ENCODE measurements around the gene EFHD1.
"Not testable (repeated sequence)": the region's sequence is repeated elsewhere in the genome, so short reads cannot be mapped to it uniquely, and the experiment has no call there.

Gene EFHD1

DNA sequence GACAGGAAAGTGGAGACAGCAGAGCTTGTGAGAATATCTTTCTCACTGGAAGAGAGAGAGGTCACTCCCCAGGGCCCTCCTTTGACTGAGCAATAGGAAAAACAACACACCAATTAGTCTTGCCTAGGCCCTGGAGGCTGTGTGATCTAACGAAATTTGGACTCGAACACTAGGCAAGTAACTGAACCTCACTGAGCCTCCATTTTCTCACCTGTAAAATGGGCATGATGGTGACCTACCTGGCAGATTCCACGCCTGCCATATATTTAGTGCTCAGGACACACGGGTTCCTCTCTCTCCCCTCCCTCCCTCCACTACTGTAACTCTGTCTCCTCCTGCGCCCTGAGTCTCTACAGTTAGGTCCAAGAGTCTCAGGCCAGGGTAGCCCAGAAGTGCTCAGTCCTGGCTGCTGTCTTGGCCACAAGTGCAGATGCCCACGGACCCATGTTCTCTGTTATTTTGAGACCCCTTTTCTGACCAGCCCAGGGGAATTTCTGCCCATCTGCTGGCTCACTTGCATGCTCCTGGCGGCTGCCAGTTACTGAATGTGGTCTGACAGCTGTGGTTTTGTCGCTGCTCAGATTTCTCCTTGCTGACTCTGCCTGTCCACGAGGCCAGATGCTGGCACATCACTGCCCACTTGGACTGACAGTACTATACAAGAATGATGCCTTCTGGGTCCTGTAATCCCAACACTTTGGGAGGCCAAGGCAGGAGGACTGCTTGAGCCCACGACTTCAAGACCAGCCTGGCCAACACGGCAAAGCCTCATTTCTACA, 54.2 kb downstream of the EFHD1 start:
- H3K27ac ChIP-seq: no peak overlapping the region
- in situ Hi-C loops (cut with HindIII; ENCODE audit: low pct_ligation_motif_present, low sequenced_read_pairs): no loop called here
- H3K36me3 ChIP-seq (replicated peaks): no peaks in the 10 kb centered on the region
- H3K27me3 ChIP-seq (replicated peaks): no peaks in the 10 kb centered on the region
- DNase-seq: no peak
- TF ChIP-seq, protein P1, sequence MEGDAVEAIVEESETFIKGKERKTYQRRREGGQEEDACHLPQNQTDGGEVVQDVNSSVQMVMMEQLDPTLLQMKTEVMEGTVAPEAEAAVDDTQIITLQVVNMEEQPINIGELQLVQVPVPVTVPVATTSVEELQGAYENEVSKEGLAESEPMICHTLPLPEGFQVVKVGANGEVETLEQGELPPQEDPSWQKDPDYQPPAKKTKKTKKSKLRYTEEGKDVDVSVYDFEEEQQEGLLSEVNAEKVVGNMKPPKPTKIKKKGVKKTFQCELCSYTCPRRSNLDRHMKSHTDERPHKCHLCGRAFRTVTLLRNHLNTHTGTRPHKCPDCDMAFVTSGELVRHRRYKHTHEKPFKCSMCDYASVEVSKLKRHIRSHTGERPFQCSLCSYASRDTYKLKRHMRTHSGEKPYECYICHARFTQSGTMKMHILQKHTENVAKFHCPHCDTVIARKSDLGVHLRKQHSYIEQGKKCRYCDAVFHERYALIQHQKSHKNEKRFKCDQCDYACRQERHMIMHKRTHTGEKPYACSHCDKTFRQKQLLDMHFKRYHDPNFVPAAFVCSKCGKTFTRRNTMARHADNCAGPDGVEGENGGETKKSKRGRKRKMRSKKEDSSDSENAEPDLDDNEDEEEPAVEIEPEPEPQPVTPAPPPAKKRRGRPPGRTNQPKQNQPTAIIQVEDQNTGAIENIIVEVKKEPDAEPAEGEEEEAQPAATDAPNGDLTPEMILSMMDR (IDR thresholded peaks at IDR 0.05; ENCODE audit: low read depth, low read length, missing control alignments): no peak
- H3K4me3 ChIP-seq (ENCODE audit: low read depth, low read length): no peak overlapping the region

DNA sequence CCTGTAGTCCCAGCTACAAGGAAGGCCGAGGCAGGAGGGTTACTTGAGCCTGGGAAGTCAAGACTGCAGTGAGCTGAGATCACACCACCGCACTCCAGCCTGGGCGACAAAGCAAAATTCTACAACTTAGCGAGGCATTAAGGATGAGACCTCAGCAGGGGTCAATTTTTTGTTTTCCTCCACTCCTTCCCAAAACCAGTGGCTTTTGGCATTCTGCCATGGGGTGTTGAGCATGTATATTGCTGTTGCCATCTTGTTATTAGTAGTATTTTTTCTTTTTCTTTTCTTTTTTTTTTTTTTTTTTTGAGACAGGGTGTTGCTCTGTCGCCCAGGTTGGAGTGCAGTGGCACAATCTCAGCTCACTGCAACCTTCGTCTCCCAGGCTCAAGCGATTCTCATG, 54.8 kb downstream of the EFHD1 start:
- no peak for DNase-seq
- H3K27ac ChIP-seq: no peak overlapping the region
- in situ Hi-C loops (cut with HindIII; ENCODE audit: low pct_ligation_motif_present, low sequenced_read_pairs): no loop called here
- no peaks in the 10 kb centered on the region for H3K27me3 ChIP-seq (replicated peaks)
- no peak overlapping the region for H3K4me3 ChIP-seq (ENCODE audit: low read depth, low read length)
- no peaks in the 10 kb centered on the region for H3K36me3 ChIP-seq (replicated peaks)
- TF ChIP-seq, protein P1 (IDR thresholded peaks at IDR 0.05; ENCODE audit: low read depth, low read length, missing control alignments): no peak

DNA sequence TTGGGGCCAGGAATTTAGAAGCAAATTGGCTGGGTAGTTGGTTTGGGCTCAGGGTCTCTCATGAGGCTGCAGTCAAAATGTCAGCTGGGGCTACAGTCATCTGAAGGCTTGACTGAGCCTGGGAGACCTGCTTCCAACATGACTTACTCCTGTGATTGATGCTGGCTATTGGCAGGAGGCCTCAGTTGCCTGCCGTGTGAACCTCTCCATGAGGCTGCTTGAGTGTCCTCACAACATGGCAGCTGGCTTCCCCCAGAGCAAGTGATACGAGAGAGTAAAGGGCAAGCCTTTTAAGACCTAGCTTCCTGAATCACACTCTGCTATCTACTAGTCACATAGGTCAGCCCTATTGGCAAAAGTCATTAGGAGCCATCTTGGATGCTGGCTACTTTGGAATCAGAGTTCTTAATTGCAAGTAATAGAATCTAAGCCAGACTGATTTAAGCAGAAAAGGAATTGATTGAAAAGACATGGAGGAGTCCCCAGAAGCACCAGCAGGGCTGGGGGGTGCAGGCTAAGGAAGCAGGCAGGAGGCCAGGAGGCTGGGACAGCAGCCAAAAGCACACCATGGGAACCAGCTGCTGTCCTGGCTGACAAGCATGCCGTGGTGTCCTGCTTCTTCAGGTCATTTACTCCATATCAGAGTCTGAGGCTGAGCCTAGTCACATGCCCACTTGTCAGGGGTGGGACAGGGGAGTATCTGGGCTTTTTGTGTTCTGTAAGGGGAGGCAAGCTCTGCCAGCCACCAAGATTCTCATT, 55.9 kb downstream of the EFHD1 start:
- no peaks in the 10 kb centered on the region for H3K36me3 ChIP-seq (replicated peaks)
- TF ChIP-seq, protein P1 (IDR thresholded peaks at IDR 0.05; ENCODE audit: low read depth, low read length, missing control alignments): no peak
- peak; percentile 48 for DNase-seq
- H3K27ac ChIP-seq: no peak overlapping the region
- no peak overlapping the region for H3K4me3 ChIP-seq (ENCODE audit: low read depth, low read length)
- H3K27me3 ChIP-seq (replicated peaks): no peaks in the 10 kb centered on the region
- in situ Hi-C loops (cut with HindIII; ENCODE audit: low pct_ligation_motif_present, low sequenced_read_pairs): no loop called here

DNA sequence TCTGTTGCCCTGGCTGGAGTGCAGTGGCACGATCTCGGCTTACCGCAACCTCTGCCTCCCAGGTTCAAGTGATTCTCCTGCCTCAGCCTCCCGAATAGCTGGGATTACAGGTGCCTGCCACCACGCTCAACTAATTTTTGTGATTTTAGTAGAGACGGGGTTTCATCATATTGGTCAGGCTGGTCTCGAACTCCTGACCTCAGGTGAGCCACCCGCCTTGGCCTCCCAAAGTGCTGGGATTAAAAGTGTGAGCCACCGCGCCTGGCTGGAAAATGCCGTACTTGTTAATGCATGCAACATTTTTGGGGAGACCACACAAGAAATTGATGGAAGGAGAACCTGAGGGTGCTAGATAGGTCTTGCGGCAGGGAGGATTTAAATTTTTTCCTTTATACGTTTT, 57.7 kb downstream of the EFHD1 start:
- H3K27me3 ChIP-seq (replicated peaks); in situ Hi-C loops (cut with HindIII; ENCODE audit: low pct_ligation_motif_present, low sequenced_read_pairs); H3K4me3 ChIP-seq (ENCODE audit: low read depth, low read length); DNase-seq; H3K27ac ChIP-seq; H3K36me3 ChIP-seq (replicated peaks): not testable (repeated sequence)

DNA sequence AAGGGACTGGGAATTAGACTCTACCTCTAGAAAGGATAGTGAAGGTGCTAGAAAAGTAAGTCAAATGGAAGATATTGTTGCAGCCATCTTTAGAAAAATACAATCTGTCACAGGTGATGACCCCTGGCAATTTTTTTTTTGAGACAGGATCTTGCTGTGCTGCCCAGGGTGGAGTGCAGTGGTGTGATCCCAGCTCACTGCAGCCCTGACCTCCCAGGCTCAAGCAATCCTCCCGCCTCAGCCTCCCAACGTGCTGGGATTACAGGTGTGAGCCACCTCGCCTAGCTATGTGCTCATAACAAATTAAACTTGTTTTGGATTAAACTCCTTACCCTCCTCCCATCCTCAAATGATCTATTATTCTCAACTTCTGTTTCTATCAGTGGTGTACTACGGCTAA, 59.9 kb downstream of the EFHD1 start:
- DNase-seq: no peak
- H3K4me3 ChIP-seq (ENCODE audit: low read depth, low read length): no peak overlapping the region
- H3K36me3 ChIP-seq (replicated peaks): no peaks in the 10 kb centered on the region
- no peak overlapping the region for H3K27ac ChIP-seq
- in situ Hi-C loops (cut with HindIII; ENCODE audit: low pct_ligation_motif_present, low sequenced_read_pairs): no loop called here
- H3K27me3 ChIP-seq (replicated peaks): no peaks in the 10 kb centered on the region
- TF ChIP-seq, protein P1 (IDR thresholded peaks at IDR 0.05; ENCODE audit: low read depth, low read length, missing control alignments): no peak

DNA sequence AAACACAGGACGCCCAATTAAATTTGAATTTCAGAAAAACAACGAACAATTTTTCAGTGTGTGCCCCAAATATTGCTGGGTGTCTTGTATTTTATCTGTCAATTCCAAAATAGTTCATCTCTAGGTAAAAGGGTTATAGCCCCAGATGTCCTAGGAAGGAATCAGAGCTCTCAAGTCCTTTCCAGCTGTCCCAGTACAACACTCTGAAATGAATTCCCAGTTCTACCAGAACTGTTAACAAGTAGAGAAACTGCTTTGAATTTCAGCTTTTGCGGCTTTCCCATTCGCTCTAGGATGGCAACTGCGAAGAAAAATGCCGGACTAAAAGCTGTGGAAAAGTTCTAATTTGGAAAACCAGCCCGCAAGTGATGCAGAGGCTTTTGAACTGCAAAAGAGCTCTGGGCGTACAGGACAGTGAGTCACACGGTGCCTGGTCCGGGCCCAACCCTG, 63.2 kb downstream of the EFHD1 start:
- peak overlapping the region; percentile 98 for H3K4me3 ChIP-seq (ENCODE audit: low read depth, low read length)
- in situ Hi-C loops (cut with HindIII; ENCODE audit: low pct_ligation_motif_present, low sequenced_read_pairs): no loop called here
- H3K36me3 ChIP-seq (replicated peaks): no peaks in the 10 kb centered on the region
- no peaks in the 10 kb centered on the region for H3K27me3 ChIP-seq (replicated peaks)
- TF ChIP-seq, protein P1 (IDR thresholded peaks at IDR 0.05; ENCODE audit: low read depth, low read length, missing control alignments): no peak
- no peak overlapping the region for H3K27ac ChIP-seq
- no peak for DNase-seq

Data from brain microvascular endothelial cell (primary cell).